GM12865 (cell line): ENCODE results near the gene DSG1.

ENCODE experiments used
- DNase-seq: peaks from one replicate; pipeline ENCODE4 v3.0.0; 2010; ENCODE audit warnings: low read depth
- H3K4me3 ChIP-seq: 2 replicates; pipeline ENCODE4 v1.5.1; 2011; ENCODE audit warnings: mild to moderate bottlenecking, low read depth, low read length, control low read depth
- TF ChIP-seq, protein P1 (sequence below): IDR thresholded peaks from 2 replicates; pipeline ENCODE4 v1.5.1; 2011; ENCODE audit warnings: low read length, control low read depth, low read depth, inconsistent platforms; ENCODE audit not compliant: insufficient read depth; ENCODE audit errors: missing control alignments

The DSG1 gene

DNA sequence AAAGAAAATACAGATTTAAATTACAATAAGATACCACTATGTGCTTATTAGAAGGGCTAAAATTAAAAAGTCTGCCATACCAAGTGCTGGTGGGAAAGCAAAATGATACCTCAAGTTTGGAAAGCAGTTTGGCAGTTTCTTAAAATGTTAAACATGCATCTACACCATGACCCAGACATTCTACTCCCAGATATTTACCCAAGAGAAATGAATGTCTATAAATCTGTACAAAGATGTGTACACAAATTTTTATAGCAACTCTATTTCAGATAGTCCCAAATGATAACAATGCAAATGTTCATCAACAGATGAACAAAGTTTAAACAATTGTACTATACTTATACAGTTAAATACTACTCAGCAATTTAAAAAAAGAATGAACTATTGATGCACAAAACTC lies 51.5 kb downstream of the DSG1 start:
- DNase-seq = no peak
- TF ChIP-seq, protein P1, sequence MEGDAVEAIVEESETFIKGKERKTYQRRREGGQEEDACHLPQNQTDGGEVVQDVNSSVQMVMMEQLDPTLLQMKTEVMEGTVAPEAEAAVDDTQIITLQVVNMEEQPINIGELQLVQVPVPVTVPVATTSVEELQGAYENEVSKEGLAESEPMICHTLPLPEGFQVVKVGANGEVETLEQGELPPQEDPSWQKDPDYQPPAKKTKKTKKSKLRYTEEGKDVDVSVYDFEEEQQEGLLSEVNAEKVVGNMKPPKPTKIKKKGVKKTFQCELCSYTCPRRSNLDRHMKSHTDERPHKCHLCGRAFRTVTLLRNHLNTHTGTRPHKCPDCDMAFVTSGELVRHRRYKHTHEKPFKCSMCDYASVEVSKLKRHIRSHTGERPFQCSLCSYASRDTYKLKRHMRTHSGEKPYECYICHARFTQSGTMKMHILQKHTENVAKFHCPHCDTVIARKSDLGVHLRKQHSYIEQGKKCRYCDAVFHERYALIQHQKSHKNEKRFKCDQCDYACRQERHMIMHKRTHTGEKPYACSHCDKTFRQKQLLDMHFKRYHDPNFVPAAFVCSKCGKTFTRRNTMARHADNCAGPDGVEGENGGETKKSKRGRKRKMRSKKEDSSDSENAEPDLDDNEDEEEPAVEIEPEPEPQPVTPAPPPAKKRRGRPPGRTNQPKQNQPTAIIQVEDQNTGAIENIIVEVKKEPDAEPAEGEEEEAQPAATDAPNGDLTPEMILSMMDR = no peak
- H3K4me3 ChIP-seq = no peak overlapping the region

DNA sequence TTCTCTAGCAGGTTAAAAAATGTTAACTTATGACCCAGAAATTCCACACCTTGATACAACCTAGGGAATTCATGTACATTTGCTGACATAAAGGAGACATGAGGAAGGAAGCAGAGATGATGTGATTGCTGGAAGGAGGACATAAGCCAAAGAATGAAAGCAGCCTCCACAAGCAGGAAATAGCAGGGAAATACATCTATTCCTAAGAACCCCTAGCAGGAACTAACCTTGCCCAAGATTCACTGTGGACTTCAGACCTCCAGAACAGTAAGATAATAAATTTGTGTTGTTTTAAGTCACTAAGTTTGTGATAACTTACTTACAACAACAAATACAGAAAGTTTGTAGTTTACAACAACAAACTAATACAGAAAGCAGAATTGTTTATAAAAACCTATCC lies 54.0 kb downstream of the DSG1 start:
- no peak overlapping the region for H3K4me3 ChIP-seq
- TF ChIP-seq, protein P1 = no peak
- no peak for DNase-seq

DNA sequence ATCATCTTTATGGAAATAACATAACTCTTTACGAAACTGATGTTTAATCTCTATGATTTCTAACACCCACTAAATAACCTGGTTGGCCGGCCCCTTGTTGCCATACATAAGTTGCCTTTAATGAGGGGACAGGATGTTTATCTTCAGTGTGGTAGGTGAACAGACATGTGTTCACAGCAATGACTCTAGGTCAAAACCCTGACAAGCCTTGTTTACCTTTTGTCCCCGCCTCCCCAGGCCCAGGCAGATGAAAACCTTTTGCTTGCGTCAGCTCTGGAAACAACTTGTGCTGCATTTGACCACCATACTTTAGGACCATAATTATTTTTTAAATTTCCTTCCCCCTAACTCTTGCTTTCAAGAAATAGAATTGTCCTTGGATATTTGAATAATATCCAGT lies 55.7 kb downstream of the DSG1 start:
- no peak overlapping the region for H3K4me3 ChIP-seq
- no peak for DNase-seq
- TF ChIP-seq, protein P1 = no peak

DNA sequence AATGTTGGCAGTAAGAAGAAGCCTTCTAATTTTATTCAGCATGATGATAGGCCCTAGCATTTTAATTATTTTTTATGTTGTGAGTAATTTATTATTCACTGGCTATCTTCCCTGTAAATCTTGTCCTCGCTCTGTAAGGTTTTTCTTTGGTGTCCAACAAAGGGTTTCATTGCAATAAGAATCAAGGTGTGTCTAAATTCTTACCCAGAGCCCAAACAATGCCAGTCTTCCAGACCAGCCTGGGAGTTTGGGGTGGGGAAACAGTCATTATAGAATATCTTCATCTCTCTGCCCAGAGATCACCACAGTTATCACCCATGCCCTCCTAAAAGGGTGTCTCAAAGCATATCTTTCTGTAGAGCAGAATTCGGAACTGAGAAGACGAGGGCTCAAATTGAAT lies 58.5 kb downstream of the DSG1 start, which contains the start of gene DSG4:
TSS of gene DSG4 (plus strand) at position 301 of the 400 bp plus-strand sequence. CDS start 135 bp downstream, outside the sequence.
- no peak within 1 kb of the TSS for H3K4me3 ChIP-seq
- TF ChIP-seq, protein P1 = no peak
- no peak for DNase-seq

DNA sequence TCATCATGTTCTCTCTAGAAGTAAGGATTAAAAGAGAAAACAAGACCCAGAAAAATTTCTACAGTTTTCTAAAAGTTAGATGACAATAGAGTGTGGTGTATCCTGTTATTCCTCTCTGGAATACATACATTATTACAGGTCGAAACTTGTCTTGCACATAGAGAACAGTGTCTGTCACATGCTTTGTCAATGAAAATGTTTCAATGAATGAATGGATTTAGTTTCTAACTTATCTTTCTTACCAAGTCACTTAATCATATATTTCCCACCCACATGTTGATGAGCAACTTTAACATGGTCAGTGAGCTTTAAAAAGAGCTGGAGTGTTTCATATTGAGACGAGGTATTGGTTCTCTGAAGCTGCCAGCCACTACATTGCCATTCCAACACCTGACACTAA lies 63.0 kb downstream of the DSG1 start:
- TF ChIP-seq, protein P1 = no peak
- H3K4me3 ChIP-seq = no peak overlapping the region

DNA sequence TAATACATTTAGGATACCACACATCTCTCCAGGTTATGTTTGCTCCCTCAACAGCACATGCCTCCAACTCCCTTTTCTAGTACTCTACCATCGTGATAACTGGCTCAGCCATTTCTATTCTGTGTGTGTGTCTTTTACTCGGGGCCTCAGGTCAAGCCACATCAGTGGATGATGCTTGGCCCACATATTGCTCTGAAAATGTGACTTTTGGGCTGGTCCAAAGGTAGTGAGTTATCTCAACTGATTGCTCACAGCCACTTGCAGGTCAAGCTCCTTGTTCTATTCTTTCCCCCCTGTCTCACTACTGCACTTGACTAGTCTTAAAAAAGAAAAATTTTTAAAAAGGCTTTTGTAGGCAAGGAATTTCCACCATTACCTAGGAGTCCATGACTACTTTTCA lies 64.1 kb downstream of the DSG1 start:
- no peak for DNase-seq
- H3K4me3 ChIP-seq = no peak overlapping the region
- TF ChIP-seq, protein P1 = no peak

More for the DNA sequence above, 63.0 kb downstream of the DSG1 start:
- DNase-seq = no peak

DNA sequence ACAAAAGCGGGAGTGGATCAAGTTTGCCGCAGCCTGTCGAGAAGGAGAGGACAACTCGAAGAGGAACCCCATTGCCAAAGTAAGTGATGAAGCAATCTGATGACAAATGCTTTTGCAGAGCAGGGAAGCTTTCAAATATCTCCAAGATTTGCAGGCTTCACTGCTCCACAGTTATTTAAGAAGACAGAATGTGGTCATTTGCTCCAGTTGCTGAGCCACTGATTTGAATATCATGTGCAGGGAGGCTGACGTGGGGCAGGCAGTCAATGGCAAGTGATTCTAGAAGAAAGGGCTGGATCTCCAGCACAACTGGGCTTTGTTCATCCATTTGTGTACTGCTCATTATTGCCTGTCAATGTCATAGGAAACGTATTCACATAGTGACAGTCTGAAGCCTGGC lies 68.8 kb downstream of the DSG1 start:
- H3K4me3 ChIP-seq = no peak overlapping the region
- TF ChIP-seq, protein P1 = no peak
- peak; percentile 9 for DNase-seq
